ENCODE results near the gene BCO2. TPM values are rescaled to one million over a fixed set of nuclear protein-coding genes. Genes with fewer than 3 reads are reported as not detected.
"Not testable (repeated sequence)": the region's sequence is repeated elsewhere in the genome, so short reads cannot be mapped to it uniquely, and the experiment has no call there.

BCO2 gene
- total RNA-seq, 1 experiment from 2014 or later, result not detected

- no TSS peak for BruUV-seq (replicated peaks)
- CTCF ChIA-PET, result no interaction called here
- no peak overlapping the region for H3K4me3 Mint-ChIP-seq (ENCODE audit: unreplicated experiment)
- no peaks in the 10 kb centered on the region for H3K4me1 Mint-ChIP-seq (ENCODE audit: insufficient read depth, unreplicated experiment)
- TF ChIP-seq CTCF (IDR thresholded peaks at IDR 0.05; ENCODE audit: unreplicated experiment), result no peak
- H3K27ac Mint-ChIP-seq (ENCODE audit: low read depth, unreplicated experiment), result no peak overlapping the region
- intact Hi-C loops (cut with micrococcal nuclease), result no loop called here
- no peaks in the 10 kb centered on the region for H3K9me3 Mint-ChIP-seq (ENCODE audit: unreplicated experiment)
- no peaks in the 10 kb centered on the region for H3K36me3 Mint-ChIP-seq (ENCODE audit: insufficient read depth, unreplicated experiment)
- no peaks in the 10 kb centered on the region for H3K27me3 Mint-ChIP-seq (ENCODE audit: insufficient read depth, unreplicated experiment)
- DNase-seq (ENCODE audit: unreplicated experiment), result no peak
- POLR2A ChIA-PET, result interaction anchor here (1.9 kb wide), 1 partner anchor 11 kb away, joined by 6 read pairs; no protein-coding TSS in a partner anchor
These were observed 11.0 kb downstream of the BCO2 start for GRCh38 chr11:112186304-112186703.

GRCh38 chr11:112195113-112195512, 19.8 kb downstream of the BCO2 start:
- intact Hi-C loops (cut with micrococcal nuclease); H3K27me3 Mint-ChIP-seq (ENCODE audit: insufficient read depth, unreplicated experiment); H3K9me3 Mint-ChIP-seq (ENCODE audit: unreplicated experiment); BruUV-seq (replicated peaks); H3K36me3 Mint-ChIP-seq (ENCODE audit: insufficient read depth, unreplicated experiment): not testable (repeated sequence)
- ChIA-PET CTCF (interaction anchor here (0.7 to 1.2 kb wide), 4 partner anchors 26 to 74 kb away, joined by 3 to 4 read pairs (median 4); no protein-coding TSS in a partner anchor), POLR2A (interaction anchor here (0.7 to 6.0 kb wide), 19 partner anchors 11 to 323 kb away, joined by 3 to 68 read pairs (median 7); partner anchors contain the start of genes BCO2, IL18, SDHD and TEX12)
- H3K4me1 Mint-ChIP-seq (ENCODE audit: insufficient read depth, unreplicated experiment), result peaks cover 16% of the 10 kb centered on the region
- H3K27ac Mint-ChIP-seq (ENCODE audit: low read depth, unreplicated experiment), result peak overlapping the region; percentile 90
- H3K4me3 Mint-ChIP-seq (ENCODE audit: unreplicated experiment), result peak overlapping the region; percentile 69
- peak; percentile 62 for DNase-seq (ENCODE audit: unreplicated experiment)

GRCh38 chr11:112195951-112196351, 20.6 kb downstream of the BCO2 start:
- H3K4me1 Mint-ChIP-seq (ENCODE audit: insufficient read depth, unreplicated experiment), result peaks cover 16% of the 10 kb centered on the region
- H3K4me3 Mint-ChIP-seq (ENCODE audit: unreplicated experiment), result peak overlapping the region; percentile 69
- H3K9me3 Mint-ChIP-seq (ENCODE audit: unreplicated experiment), result no peaks in the 10 kb centered on the region
- H3K36me3 Mint-ChIP-seq (ENCODE audit: insufficient read depth, unreplicated experiment), result no peaks in the 10 kb centered on the region
- BruUV-seq (replicated peaks), result no TSS peak
- CTCF ChIA-PET, result interaction anchor here (0.6 to 1.2 kb wide), 13 partner anchors 30 to 1336 kb away, joined by 3 to 6 read pairs (median 3); no protein-coding TSS in a partner anchor
- H3K27ac Mint-ChIP-seq (ENCODE audit: low read depth, unreplicated experiment), result peak overlapping the region; percentile 90
- no peaks in the 10 kb centered on the region for H3K27me3 Mint-ChIP-seq (ENCODE audit: insufficient read depth, unreplicated experiment)
- no peak for TF ChIP-seq CTCF (IDR thresholded peaks at IDR 0.05; ENCODE audit: unreplicated experiment)
- intact Hi-C loops (cut with micrococcal nuclease), result no loop called here
- peak; percentile 80 for DNase-seq (ENCODE audit: unreplicated experiment)
- POLR2A ChIA-PET, result interaction anchor here (0.6 to 6.0 kb wide), 27 partner anchors 16 to 955 kb away, joined by 3 to 68 read pairs (median 5); partner anchors contain the start of genes BCO2, IL18, SDHD and TEX12

- CTCF ChIA-PET, result interaction anchor here (0.6 to 1.2 kb wide), 11 partner anchors 21 to 1336 kb away, joined by 3 to 6 read pairs (median 3); no protein-coding TSS in a partner anchor
These were observed 21.3 kb downstream of the BCO2 start for GRCh38 chr11:112196519-112197087.

GRCh38 chr11:112199101-112199500, 23.8 kb downstream of the BCO2 start:
- H3K27me3 Mint-ChIP-seq (ENCODE audit: insufficient read depth, unreplicated experiment); H3K9me3 Mint-ChIP-seq (ENCODE audit: unreplicated experiment); intact Hi-C loops (cut with micrococcal nuclease); H3K36me3 Mint-ChIP-seq (ENCODE audit: insufficient read depth, unreplicated experiment); DNase-seq (ENCODE audit: unreplicated experiment); H3K27ac Mint-ChIP-seq (ENCODE audit: low read depth, unreplicated experiment); H3K4me3 Mint-ChIP-seq (ENCODE audit: unreplicated experiment); BruUV-seq (replicated peaks): not testable (repeated sequence)
- CTCF ChIA-PET, result interaction anchor here (0.6 to 1.1 kb wide), 3 partner anchors 18 to 87 kb away, joined by 3 to 4 read pairs (median 3); no protein-coding TSS in a partner anchor
- POLR2A ChIA-PET, result interaction anchor here (0.6 to 1.7 kb wide), 2 partner anchors 36 to 52 kb away, joined by 3 to 7 read pairs; partner anchors contain the start of gene IL18
- peaks cover 16% of the 10 kb centered on the region for H3K4me1 Mint-ChIP-seq (ENCODE audit: insufficient read depth, unreplicated experiment)

More at GRCh38 chr11:112196519-112197087, 21.3 kb downstream of the BCO2 start:
- intact Hi-C loops (cut with micrococcal nuclease), result no loop called here
- peaks cover 16% of the 10 kb centered on the region for H3K4me1 Mint-ChIP-seq (ENCODE audit: insufficient read depth, unreplicated experiment)
- no TSS peak for BruUV-seq (replicated peaks)
- no peaks in the 10 kb centered on the region for H3K27me3 Mint-ChIP-seq (ENCODE audit: insufficient read depth, unreplicated experiment)
- no peak for TF ChIP-seq CTCF (IDR thresholded peaks at IDR 0.05; ENCODE audit: unreplicated experiment)
- POLR2A ChIA-PET, result interaction anchor here (0.6 to 6.0 kb wide), 24 partner anchors 15 to 954 kb away, joined by 3 to 68 read pairs (median 6); partner anchors contain the start of genes BCO2, IL18, SDHD and TEX12
- H3K9me3 Mint-ChIP-seq (ENCODE audit: unreplicated experiment), result no peaks in the 10 kb centered on the region
- H3K4me3 Mint-ChIP-seq (ENCODE audit: unreplicated experiment), result peak overlapping the region; percentile 10
- no peaks in the 10 kb centered on the region for H3K36me3 Mint-ChIP-seq (ENCODE audit: insufficient read depth, unreplicated experiment)
- peak overlapping the region; percentile 90 for H3K27ac Mint-ChIP-seq (ENCODE audit: low read depth, unreplicated experiment)
- no peak for DNase-seq (ENCODE audit: unreplicated experiment)
